ENCODE data around the gene SLC22A4. TPM values are rescaled to one million over a fixed set of nuclear protein-coding genes. Genes with fewer than 3 reads are reported as not detected.

SLC22A4 gene
- polyA plus RNA-seq, 2 of the 4 experiments (the other 2 are of a cell fraction): 3.2 to 4.6 TPM

DNA sequence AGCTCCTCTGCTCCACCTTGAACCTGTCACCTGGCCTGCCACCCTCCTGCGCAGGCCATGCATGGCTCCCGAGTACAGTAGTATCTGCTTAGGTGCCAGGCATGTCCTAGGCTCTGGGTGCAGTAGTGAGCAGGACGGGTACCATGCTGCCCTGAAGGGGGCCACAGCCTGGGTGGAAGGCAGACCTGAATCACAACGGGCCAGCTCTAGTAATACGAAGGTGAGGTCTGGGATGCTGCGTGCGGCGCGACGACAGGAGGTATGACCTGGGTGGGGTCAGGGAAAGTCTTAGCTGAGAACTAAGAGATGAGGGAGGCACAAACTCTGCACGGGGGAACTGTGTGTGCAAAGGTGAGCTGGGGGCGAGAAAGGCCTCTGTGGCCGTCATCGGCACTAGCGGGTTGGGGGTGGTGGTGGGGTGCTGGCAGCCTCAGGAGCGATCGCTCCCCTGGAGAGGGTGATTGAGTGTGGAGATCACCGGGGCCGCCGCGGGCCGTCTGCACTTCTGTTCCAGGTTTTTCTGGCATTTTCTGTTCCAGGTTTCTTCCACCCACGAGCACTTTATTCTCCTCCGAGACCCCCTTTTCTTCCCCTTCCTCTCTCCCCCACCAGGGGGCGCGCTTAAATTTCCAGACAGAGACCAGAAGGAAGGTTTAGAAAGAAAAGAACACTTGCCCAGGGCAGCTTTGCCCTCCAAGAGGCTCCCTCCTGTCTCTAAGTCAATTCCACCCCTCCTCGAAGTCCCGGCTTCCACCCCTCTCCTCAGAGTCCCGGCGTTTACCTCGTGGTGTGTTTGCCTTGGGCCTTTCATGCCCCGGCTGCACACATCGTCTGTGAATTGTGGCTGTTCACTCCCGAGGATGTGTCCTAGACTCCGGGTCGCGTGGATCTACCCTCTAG lies 21.6 kb upstream of the SLC22A4 start:
- peak; percentile 58 to 75 for DNase-seq (ENCODE audit: low read depth in 1 of 2, low spot score in 1 of 2)
- Histone ChIP-seq H3K4me3 (no peak overlapping the region), H3K27ac (peak overlapping the region; percentile 46 to 78; a peak in 5 of 6 replicates), H3K9me3 (no peaks in the 10 kb centered on the region), H3K4me2 (peak overlapping the region; percentile 35), H3K4me1 (peaks cover 7% of the 10 kb centered on the region; the same call in 1 of the 3 replicates)
- ChIA-PET POLR2A (interaction anchor here (1.9 kb wide), 1 partner anchor 21 kb away, joined by 13 read pairs; the partner anchor contains the start of gene SLC22A4), CTCF (interaction anchor here (0.6 to 3.3 kb wide), 47 partner anchors 9 to 1038 kb away, joined by 3 to 63 read pairs (median 4); partner anchors contain the start of genes IRF1, PDLIM4, SLC22A4 and SLC22A5)
- TF ChIP-seq SMC3 (IDR thresholded peaks at IDR 0.05): peak; percentile 82
- no peak for TF ChIP-seq PHF8 (IDR thresholded peaks at IDR 0.05; ENCODE audit: borderline replicate concordance, low read depth)
- TF ChIP-seq, protein P1, sequence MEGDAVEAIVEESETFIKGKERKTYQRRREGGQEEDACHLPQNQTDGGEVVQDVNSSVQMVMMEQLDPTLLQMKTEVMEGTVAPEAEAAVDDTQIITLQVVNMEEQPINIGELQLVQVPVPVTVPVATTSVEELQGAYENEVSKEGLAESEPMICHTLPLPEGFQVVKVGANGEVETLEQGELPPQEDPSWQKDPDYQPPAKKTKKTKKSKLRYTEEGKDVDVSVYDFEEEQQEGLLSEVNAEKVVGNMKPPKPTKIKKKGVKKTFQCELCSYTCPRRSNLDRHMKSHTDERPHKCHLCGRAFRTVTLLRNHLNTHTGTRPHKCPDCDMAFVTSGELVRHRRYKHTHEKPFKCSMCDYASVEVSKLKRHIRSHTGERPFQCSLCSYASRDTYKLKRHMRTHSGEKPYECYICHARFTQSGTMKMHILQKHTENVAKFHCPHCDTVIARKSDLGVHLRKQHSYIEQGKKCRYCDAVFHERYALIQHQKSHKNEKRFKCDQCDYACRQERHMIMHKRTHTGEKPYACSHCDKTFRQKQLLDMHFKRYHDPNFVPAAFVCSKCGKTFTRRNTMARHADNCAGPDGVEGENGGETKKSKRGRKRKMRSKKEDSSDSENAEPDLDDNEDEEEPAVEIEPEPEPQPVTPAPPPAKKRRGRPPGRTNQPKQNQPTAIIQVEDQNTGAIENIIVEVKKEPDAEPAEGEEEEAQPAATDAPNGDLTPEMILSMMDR (IDR thresholded peaks at IDR 0.05): peak; percentile 85
- peak; percentile 70 to 75 for TF ChIP-seq RAD21 (conservative IDR thresholded peaks at IDR 0.05 in 1 of 2, IDR thresholded peaks at IDR 0.05 in 1 of 2)
- FAIRE-seq: no peak
- WGBS (ENCODE audit: missing lambda C conversion rate): 52% methylated on average over 36 of the region's 37 CpGs
- ATAC-seq: peak; percentile 69 to 83; a peak in 5 of 6 replicates

DNA sequence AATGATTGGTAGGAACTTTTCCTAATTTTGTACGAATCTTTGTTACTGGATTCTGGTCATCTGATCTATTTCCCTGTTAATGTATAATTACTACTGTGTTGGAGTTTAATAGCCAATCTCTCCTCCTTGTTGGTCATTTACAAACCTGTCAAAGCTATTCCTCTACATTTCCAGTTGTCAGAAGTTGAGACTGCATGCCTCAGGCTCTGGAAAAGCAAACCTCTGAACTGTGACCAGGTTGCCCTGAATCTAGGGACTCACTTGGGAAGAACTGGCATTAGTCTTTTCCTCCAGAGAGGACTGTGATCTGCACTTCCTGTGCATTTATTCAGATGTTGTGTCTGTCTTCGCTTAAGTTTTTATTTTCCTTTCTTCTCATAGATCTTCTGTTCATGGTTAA lies 20.6 kb upstream of the SLC22A4 start:
- FAIRE-seq: no peak
- H3K4me2 ChIP-seq: no peak overlapping the region
- CTCF ChIA-PET: interaction anchor here (1.1 to 3.3 kb wide), 15 partner anchors 8 to 228 kb away, joined by 3 to 63 read pairs (median 6); no protein-coding TSS in a partner anchor
- 61% methylated on average over 2 of the region's 2 CpGs for WGBS (ENCODE audit: missing lambda C conversion rate)
- H3K27ac ChIP-seq: peak overlapping the region in 1 of 2 experiments; percentile 17; a peak in 2 of 6 replicates
- no peak for ATAC-seq
- H3K9me3 ChIP-seq: no peaks in the 10 kb centered on the region
- POLR2A ChIA-PET: interaction anchor here (1.9 kb wide), 1 partner anchor 20 kb away, joined by 13 read pairs; the partner anchor contains the start of gene SLC22A4
- no peak overlapping the region for H3K4me3 ChIP-seq
- H3K4me1 ChIP-seq: peaks cover 6% of the 10 kb centered on the region; the same call in 1 of the 3 replicates
- no peak for DNase-seq (ENCODE audit: low read depth in 1 of 2, low spot score in 1 of 2)
- TF ChIP-seq, protein P2, sequence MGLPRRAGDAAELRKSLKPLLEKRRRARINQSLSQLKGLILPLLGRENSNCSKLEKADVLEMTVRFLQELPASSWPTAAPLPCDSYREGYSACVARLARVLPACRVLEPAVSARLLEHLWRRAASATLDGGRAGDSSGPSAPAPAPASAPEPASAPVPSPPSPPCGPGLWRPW (IDR thresholded peaks at IDR 0.05): no peak
- TF ChIP-seq TFCP2L1 (CRISPR knock-in tag; IDR thresholded peaks at IDR 0.05) (no peak), MAZ (IDR thresholded peaks at IDR 0.05; ENCODE audit: borderline replicate concordance, low read depth, low read length) (no peak), HOXB5 (CRISPR knock-in tag; IDR thresholded peaks at IDR 0.05) (no peak), NPAS2 (CRISPR knock-in tag; IDR thresholded peaks at IDR 0.05; ENCODE audit: borderline replicate concordance) (no peak), JUNB (IDR thresholded peaks at IDR 0.05) (no peak)

DNA sequence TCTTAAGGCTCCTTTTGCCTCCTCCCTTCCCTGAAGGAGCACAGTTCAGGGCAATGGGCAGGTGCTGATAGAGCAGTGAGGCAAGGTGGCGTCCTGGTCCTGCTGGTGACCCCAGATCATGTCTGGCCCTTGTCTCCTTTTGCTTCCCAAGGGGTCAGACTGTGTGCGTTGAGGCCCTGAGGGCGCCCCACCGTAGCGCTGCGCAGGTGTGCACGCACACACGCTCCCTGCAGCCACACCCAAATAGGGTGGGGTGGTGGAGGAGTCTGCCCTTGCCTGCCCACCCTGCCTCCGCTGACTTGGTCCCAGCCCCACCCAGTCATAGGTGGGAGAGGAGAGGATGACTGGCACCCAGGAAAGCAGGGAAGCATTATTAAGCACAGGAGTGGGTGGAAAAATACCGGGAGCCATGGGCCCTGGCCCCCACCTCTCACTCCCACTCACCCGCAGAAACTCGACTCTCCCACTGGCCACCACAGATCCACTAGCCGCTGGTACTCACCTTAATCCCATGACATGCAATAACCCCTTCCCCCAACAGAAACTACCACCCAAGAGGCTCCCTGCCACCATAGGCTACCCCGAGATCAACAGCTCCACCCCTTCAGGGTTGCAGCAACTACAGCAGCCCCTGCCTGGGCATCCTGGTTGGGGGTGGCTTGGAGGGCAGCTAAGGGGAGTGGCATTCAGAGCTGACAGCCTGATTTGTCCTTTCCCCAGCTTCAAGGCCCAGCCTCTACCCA lies 20.0 kb upstream of the SLC22A4 start:
- no peaks in the 10 kb centered on the region for H3K9me3 ChIP-seq
- ATAC-seq (no peak), DNase-seq (ENCODE audit: low read depth in 1 of 2, low spot score in 1 of 2) (no peak), FAIRE-seq (no peak)
- no peak overlapping the region for H3K4me2 ChIP-seq
- TF ChIP-seq, protein P3, sequence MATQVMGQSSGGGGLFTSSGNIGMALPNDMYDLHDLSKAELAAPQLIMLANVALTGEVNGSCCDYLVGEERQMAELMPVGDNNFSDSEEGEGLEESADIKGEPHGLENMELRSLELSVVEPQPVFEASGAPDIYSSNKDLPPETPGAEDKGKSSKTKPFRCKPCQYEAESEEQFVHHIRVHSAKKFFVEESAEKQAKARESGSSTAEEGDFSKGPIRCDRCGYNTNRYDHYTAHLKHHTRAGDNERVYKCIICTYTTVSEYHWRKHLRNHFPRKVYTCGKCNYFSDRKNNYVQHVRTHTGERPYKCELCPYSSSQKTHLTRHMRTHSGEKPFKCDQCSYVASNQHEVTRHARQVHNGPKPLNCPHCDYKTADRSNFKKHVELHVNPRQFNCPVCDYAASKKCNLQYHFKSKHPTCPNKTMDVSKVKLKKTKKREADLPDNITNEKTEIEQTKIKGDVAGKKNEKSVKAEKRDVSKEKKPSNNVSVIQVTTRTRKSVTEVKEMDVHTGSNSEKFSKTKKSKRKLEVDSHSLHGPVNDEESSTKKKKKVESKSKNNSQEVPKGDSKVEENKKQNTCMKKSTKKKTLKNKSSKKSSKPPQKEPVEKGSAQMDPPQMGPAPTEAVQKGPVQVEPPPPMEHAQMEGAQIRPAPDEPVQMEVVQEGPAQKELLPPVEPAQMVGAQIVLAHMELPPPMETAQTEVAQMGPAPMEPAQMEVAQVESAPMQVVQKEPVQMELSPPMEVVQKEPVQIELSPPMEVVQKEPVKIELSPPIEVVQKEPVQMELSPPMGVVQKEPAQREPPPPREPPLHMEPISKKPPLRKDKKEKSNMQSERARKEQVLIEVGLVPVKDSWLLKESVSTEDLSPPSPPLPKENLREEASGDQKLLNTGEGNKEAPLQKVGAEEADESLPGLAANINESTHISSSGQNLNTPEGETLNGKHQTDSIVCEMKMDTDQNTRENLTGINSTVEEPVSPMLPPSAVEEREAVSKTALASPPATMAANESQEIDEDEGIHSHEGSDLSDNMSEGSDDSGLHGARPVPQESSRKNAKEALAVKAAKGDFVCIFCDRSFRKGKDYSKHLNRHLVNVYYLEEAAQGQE (IDR thresholded peaks at IDR 0.05): no peak
- TF ChIP-seq FOSB (CRISPR knock-in tag; IDR thresholded peaks at IDR 0.05) (no peak), FOSL2 (IDR thresholded peaks at IDR 0.05) (no peak), FOSL2 (CRISPR knock-in tag; IDR thresholded peaks at IDR 0.05) (no peak), ZFP36 (IDR thresholded peaks at IDR 0.05; ENCODE audit: borderline replicate concordance, partially characterized antibody) (no peak), ZSCAN20 (CRISPR knock-in tag; IDR thresholded peaks at IDR 0.05) (no peak), EHF (CRISPR knock-in tag; IDR thresholded peaks at IDR 0.05) (no peak)
- TF ChIP-seq, protein P4, sequence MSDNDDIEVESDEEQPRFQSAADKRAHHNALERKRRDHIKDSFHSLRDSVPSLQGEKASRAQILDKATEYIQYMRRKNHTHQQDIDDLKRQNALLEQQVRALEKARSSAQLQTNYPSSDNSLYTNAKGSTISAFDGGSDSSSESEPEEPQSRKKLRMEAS (IDR thresholded peaks at IDR 0.05): no peak
- CTCF ChIA-PET: interaction anchor here (1.0 to 2.3 kb wide), 5 partner anchors 9 to 209 kb away, joined by 3 to 6 read pairs (median 4); no protein-coding TSS in a partner anchor
- POLR2A ChIA-PET: no interaction called here
- no peak overlapping the region for H3K4me3 ChIP-seq
- H3K27ac ChIP-seq: peak overlapping the region in 1 of 2 experiments; percentile 17; a peak in 1 of 6 replicates
- 88% methylated on average over 13 of the region's 14 CpGs for WGBS (ENCODE audit: missing lambda C conversion rate)
- peaks cover under 1% of the 10 kb centered on the region; the same call in 1 of the 3 replicates for H3K4me1 ChIP-seq

Data from A549 (cell line).